ENCODE results near the gene PFKP. TPM values are rescaled to one million over a fixed set of nuclear protein-coding genes. Genes with fewer than 3 reads are reported as not detected.

The PFKP gene
- total RNA-seq, 1 donor from 2014 or later, result 46.7 TPM

- Histone ChIP-seq H3K9me3 (no peaks in the 10 kb centered on the region), H3K36me3 (no peaks in the 10 kb centered on the region), H3K4me3 (no peak overlapping the region), H3K4me1 (no peaks in the 10 kb centered on the region), H3K27ac (no peak overlapping the region), H3K27me3 (no peaks in the 10 kb centered on the region)
- TF ChIP-seq POLR2AphosphoS5 (IDR thresholded peaks at IDR 0.05; ENCODE audit: insufficient read depth in 1 of 2, low read depth in 1 of 2) (no peak), POLR2A (IDR thresholded peaks at IDR 0.05) (no peak)
- intact Hi-C loops (cut with DNase I), result no loop called here
- no peak for DNase-seq (ENCODE audit: extremely low spot score in 2 of 2)
Measured at GRCh38 chr10:3082290-3082689, 14.9 kb downstream of the PFKP start.

GRCh38 chr10:3085785-3086567, 18.6 kb downstream of the PFKP start:
- H3K27me3 ChIP-seq, result no peaks in the 10 kb centered on the region
- DNase-seq (ENCODE audit: extremely low spot score in 2 of 2), result no peak

GRCh38 chr10:3090388-3090787, 23.0 kb downstream of the PFKP start:
- Histone ChIP-seq H3K4me3 (no peak overlapping the region), H3K36me3 (no peaks in the 10 kb centered on the region), H3K27me3 (no peaks in the 10 kb centered on the region), H3K9me3 (no peaks in the 10 kb centered on the region), H3K4me1 (peaks cover 29% of the 10 kb centered on the region), H3K27ac (peak overlapping the region; percentile 5)
- intact Hi-C loops (cut with DNase I), result no loop called here
- TF ChIP-seq POLR2AphosphoS5 (IDR thresholded peaks at IDR 0.05; ENCODE audit: insufficient read depth in 1 of 2, low read depth in 1 of 2), result no peak
- TF ChIP-seq POLR2A (IDR thresholded peaks at IDR 0.05), result no peak
- no peak for TF ChIP-seq CTCF (IDR thresholded peaks at IDR 0.05)
- no peak for DNase-seq (ENCODE audit: extremely low spot score in 2 of 2)

More at GRCh38 chr10:3085785-3086567, 18.6 kb downstream of the PFKP start:
- intact Hi-C loops (cut with DNase I), result no loop called here
- no peak overlapping the region for H3K4me3 ChIP-seq
- TF ChIP-seq POLR2AphosphoS5 (IDR thresholded peaks at IDR 0.05; ENCODE audit: insufficient read depth in 1 of 2, low read depth in 1 of 2), result no peak
- no peak for TF ChIP-seq POLR2A (IDR thresholded peaks at IDR 0.05)
- no peak for TF ChIP-seq CTCF (IDR thresholded peaks at IDR 0.05)
- peaks cover 8% of the 10 kb centered on the region for H3K4me1 ChIP-seq
- no peak overlapping the region for H3K27ac ChIP-seq
- H3K36me3 ChIP-seq, result no peaks in the 10 kb centered on the region
- H3K9me3 ChIP-seq, result no peaks in the 10 kb centered on the region

GRCh38 chr10:3090914-3091787, 23.8 kb downstream of the PFKP start:
- no peak for DNase-seq (ENCODE audit: extremely low spot score in 2 of 2)
- Histone ChIP-seq H3K36me3 (no peaks in the 10 kb centered on the region), H3K27me3 (no peaks in the 10 kb centered on the region), H3K27ac (peak overlapping the region; percentile 5), H3K9me3 (no peaks in the 10 kb centered on the region), H3K4me1 (peaks cover 35% of the 10 kb centered on the region), H3K4me3 (no peak overlapping the region)
- TF ChIP-seq POLR2AphosphoS5 (IDR thresholded peaks at IDR 0.05; ENCODE audit: insufficient read depth in 1 of 2, low read depth in 1 of 2), result peak in 1 of 2 donors; percentile 69
- TF ChIP-seq CTCF (IDR thresholded peaks at IDR 0.05), result no peak
- intact Hi-C loops (cut with DNase I), result no loop called here

GRCh38 chr10:3091921-3092320, 24.6 kb downstream of the PFKP start:
- H3K27ac ChIP-seq, result no peak overlapping the region
- no peaks in the 10 kb centered on the region for H3K9me3 ChIP-seq
- H3K36me3 ChIP-seq, result no peaks in the 10 kb centered on the region
- intact Hi-C loops (cut with DNase I), result no loop called here
- H3K4me3 ChIP-seq, result no peak overlapping the region
- no peak for DNase-seq (ENCODE audit: extremely low spot score in 2 of 2)
- peaks cover 39% of the 10 kb centered on the region for H3K4me1 ChIP-seq
- TF ChIP-seq POLR2A (IDR thresholded peaks at IDR 0.05), result no peak
- TF ChIP-seq CTCF (IDR thresholded peaks at IDR 0.05), result no peak
- TF ChIP-seq POLR2AphosphoS5 (IDR thresholded peaks at IDR 0.05; ENCODE audit: insufficient read depth in 1 of 2, low read depth in 1 of 2), result no peak
- H3K27me3 ChIP-seq, result no peaks in the 10 kb centered on the region
